GM12874 (cell line): ENCODE data around the gene TMEM53.

Source experiments
- CTCF ChIP-seq: IDR thresholded peaks from 2 replicates; pipeline ENCODE4 v1.5.1; 2011; ENCODE audit warnings: low read depth, mild to moderate bottlenecking, control low read depth, low read length, moderate library complexity; ENCODE audit not compliant: insufficient read depth

The TMEM53 gene

GRCh38 chr1:44705938-44706337, 31.7 kb upstream of the TMEM53 start:
- no peak for TF ChIP-seq CTCF

GRCh38 chr1:44705470-44705869, 31.2 kb upstream of the TMEM53 start:
- TF ChIP-seq CTCF = no peak

- no peak for TF ChIP-seq CTCF
These were observed 26.9 kb upstream of the TMEM53 start for GRCh38 chr1:44701141-44701573.

- TF ChIP-seq CTCF = no peak
These were observed 26.3 kb upstream of the TMEM53 start for GRCh38 chr1:44700573-44700972.

- no peak for TF ChIP-seq CTCF
These were observed 23.9 kb upstream of the TMEM53 start for GRCh38 chr1:44698138-44698537.

- TF ChIP-seq CTCF = no peak
These were observed 22.6 kb upstream of the TMEM53 start for GRCh38 chr1:44696789-44697345.

GRCh38 chr1:44696101-44696500, 21.8 kb upstream of the TMEM53 start:
- no peak for TF ChIP-seq CTCF

- TF ChIP-seq CTCF = no peak
These were observed 21.4 kb upstream of the TMEM53 start for GRCh38 chr1:44695671-44696070.
